ENCODE results near the gene RER1. TPM values are rescaled to one million over a fixed set of nuclear protein-coding genes. Genes with fewer than 3 reads are reported as not detected.
"Not testable (repeated sequence)": the region's sequence is repeated elsewhere in the genome, so short reads cannot be mapped to it uniquely, and the experiment has no call there.

RER1 gene
- total RNA-seq, 2 donors from 2014 or later: 114 TPM

DNA sequence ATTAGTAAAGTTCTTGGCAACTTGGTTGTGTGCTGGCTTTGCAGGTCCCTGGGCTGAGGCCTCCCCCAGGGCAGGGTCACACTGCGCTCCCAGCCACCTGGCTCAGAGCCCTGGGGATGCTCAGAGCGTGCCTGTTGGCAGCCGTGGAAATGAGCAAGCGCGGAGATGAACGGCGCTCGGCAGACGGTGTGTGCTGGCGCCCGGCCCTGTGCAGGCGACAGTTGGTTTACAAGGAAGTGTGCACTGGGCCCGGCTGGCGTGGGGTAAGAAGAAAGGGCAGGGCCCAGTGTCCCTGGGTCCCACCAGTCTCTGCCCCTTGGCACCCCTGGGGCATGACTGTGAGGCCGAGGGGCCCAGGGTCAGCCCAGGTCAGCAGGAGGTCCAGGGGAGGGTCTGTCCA lies 46.4 kb downstream of the RER1 start:
- TF ChIP-seq CTCF (conservative IDR thresholded peaks at IDR 0.05): no peak
- peaks cover 19% of the 10 kb centered on the region for H3K27me3 ChIP-seq (ENCODE audit: control insufficient read depth, insufficient read depth, low read length, poor library complexity, severe bottlenecking)
- Mint-ChIP-seq H3K4me3 (no peak overlapping the region), H3K9me3 (no peaks in the 10 kb centered on the region), H3K4me1 (no peaks in the 10 kb centered on the region), H3K27ac (no peak overlapping the region), H3K36me3 (ENCODE audit: low read depth) (no peaks in the 10 kb centered on the region), H3K27me3 (ENCODE audit: insufficient read depth) (peaks cover 21% of the 10 kb centered on the region)
- H3K9me3 ChIP-seq (ENCODE audit: control insufficient read depth, low read length): no peaks in the 10 kb centered on the region
- H3K27ac ChIP-seq (ENCODE audit: low read depth, low read length): no peak overlapping the region
- H3K4me3 ChIP-seq (ENCODE audit: low read length): no peak overlapping the region
- H3K36me3 ChIP-seq (ENCODE audit: control insufficient read depth, insufficient read depth, low read length): no peaks in the 10 kb centered on the region
- DNase-seq: no peak
- 90 to 95% methylated on average over 11 to 15 of the region's 15 CpGs for WGBS, 2 experiments (ENCODE audit: insufficient coverage in 1 of 2, insufficient read length in 1 of 2)
- no peak overlapping the region for H3K9ac ChIP-seq (ENCODE audit: extremely low read depth, low read length, poor library complexity, severe bottlenecking)
- no peaks in the 10 kb centered on the region for H3K4me1 ChIP-seq (ENCODE audit: control insufficient read depth, insufficient read depth, low read length)

DNA sequence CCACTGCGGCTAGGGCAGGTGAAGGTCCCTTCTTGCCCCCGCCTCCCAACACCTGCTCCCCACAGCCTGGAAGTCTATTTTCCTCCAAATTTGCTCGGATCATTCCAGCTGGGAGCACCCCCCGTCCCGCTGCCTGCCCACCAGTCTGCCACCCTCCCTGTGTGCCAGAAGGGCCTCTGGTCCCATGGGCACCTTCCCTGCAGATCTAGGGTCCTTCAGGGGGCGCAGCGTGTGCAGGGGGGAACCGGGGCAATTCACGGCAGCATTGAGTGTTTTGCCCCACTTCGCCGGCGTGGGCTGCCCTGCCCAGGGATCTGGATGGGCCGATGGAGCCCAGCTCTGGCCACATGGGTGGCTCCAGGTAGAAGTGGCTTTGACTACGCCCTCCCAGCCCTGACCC lies 47.0 kb downstream of the RER1 start:
- Histone ChIP-seq H3K36me3 (ENCODE audit: control insufficient read depth, insufficient read depth, low read length) (no peaks in the 10 kb centered on the region), H3K4me3 (ENCODE audit: low read length) (no peak overlapping the region), H3K4me1 (ENCODE audit: control insufficient read depth, insufficient read depth, low read length) (no peaks in the 10 kb centered on the region), H3K9me3 (ENCODE audit: control insufficient read depth, low read length) (no peaks in the 10 kb centered on the region), H3K27me3 (ENCODE audit: control insufficient read depth, insufficient read depth, low read length, poor library complexity, severe bottlenecking) (peaks cover 24% of the 10 kb centered on the region), H3K9ac (ENCODE audit: extremely low read depth, low read length, poor library complexity, severe bottlenecking) (no peak overlapping the region), H3K27ac (ENCODE audit: low read depth, low read length) (no peak overlapping the region)
- no peak overlapping the region for H3K4me3 Mint-ChIP-seq
- no peak for TF ChIP-seq CTCF (conservative IDR thresholded peaks at IDR 0.05)
- no peaks in the 10 kb centered on the region for H3K9me3 Mint-ChIP-seq
- H3K4me1 Mint-ChIP-seq: no peaks in the 10 kb centered on the region
- WGBS, 2 experiments (ENCODE audit: insufficient coverage in 1 of 2, insufficient read length in 1 of 2): 87 to 92% methylated on average over 12 to 14 of the region's 14 CpGs
- no peaks in the 10 kb centered on the region for H3K36me3 Mint-ChIP-seq (ENCODE audit: low read depth)
- H3K27ac Mint-ChIP-seq: no peak overlapping the region
- DNase-seq: no peak
- peaks cover 23% of the 10 kb centered on the region for H3K27me3 Mint-ChIP-seq (ENCODE audit: insufficient read depth)

DNA sequence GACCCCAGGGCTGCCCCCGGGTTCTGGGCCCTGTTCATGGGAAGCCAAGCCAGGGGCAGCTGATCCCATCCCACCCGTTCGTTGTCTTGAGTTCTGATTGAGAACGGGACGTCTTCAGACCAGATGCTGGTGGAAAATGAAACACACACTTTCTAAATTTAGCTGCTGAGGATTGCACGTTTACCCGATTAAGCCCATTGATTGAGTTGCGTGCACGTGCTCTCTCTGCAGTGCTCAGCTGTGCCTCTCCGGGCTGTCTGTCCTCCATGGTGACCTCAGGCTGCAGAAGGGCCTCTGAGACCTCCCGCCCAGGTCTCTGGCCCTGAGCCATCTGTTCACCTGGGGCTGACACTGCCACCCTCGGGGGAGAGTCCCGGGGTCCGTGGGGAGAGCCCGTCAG lies 47.7 kb downstream of the RER1 start:
- no peak overlapping the region for H3K27ac ChIP-seq (ENCODE audit: low read depth, low read length)
- Mint-ChIP-seq H3K9me3 (no peaks in the 10 kb centered on the region), H3K27me3 (ENCODE audit: insufficient read depth) (peaks cover 27% of the 10 kb centered on the region), H3K36me3 (ENCODE audit: low read depth) (no peaks in the 10 kb centered on the region), H3K4me3 (no peak overlapping the region), H3K27ac (no peak overlapping the region), H3K4me1 (no peaks in the 10 kb centered on the region)
- no peak for DNase-seq
- H3K9ac ChIP-seq (ENCODE audit: extremely low read depth, low read length, poor library complexity, severe bottlenecking): no peak overlapping the region
- no peaks in the 10 kb centered on the region for H3K36me3 ChIP-seq (ENCODE audit: control insufficient read depth, insufficient read depth, low read length)
- no peaks in the 10 kb centered on the region for H3K9me3 ChIP-seq (ENCODE audit: control insufficient read depth, low read length)
- TF ChIP-seq CTCF (conservative IDR thresholded peaks at IDR 0.05): no peak
- peaks cover 29% of the 10 kb centered on the region for H3K27me3 ChIP-seq (ENCODE audit: control insufficient read depth, insufficient read depth, low read length, poor library complexity, severe bottlenecking)
- no peaks in the 10 kb centered on the region for H3K4me1 ChIP-seq (ENCODE audit: control insufficient read depth, insufficient read depth, low read length)
- H3K4me3 ChIP-seq (ENCODE audit: low read length): no peak overlapping the region
- WGBS, 2 experiments (ENCODE audit: insufficient coverage in 1 of 2, insufficient read length in 1 of 2): 89 to 90% methylated on average over 15 of the region's 15 CpGs

DNA sequence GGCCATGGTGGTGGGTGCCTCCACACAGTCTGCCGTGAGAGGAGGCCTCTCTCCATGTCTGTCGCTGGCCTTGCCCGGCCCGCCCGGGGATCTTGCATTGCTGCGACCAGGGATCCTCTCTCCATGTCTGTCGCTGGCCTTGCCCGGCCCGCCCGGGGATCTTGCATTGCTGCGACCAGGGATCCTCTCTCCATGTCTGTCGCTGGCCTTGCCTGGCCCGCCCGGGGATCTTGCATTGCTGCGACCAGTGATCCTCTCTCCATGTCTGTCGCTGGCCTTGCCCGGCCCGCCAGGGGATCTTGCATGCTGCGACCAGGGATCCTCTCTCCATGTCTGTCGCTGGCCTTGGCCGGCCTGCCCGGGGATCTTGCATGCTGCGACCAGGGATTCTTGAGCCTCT lies 48.7 kb downstream of the RER1 start:
- not testable (repeated sequence) for H3K9me3 Mint-ChIP-seq; H3K4me3 ChIP-seq (ENCODE audit: low read length); H3K27ac ChIP-seq (ENCODE audit: low read depth, low read length); H3K27ac Mint-ChIP-seq; H3K4me1 ChIP-seq (ENCODE audit: control insufficient read depth, insufficient read depth, low read length); DNase-seq; H3K36me3 Mint-ChIP-seq (ENCODE audit: low read depth); H3K36me3 ChIP-seq (ENCODE audit: control insufficient read depth, insufficient read depth, low read length); H3K9me3 ChIP-seq (ENCODE audit: control insufficient read depth, low read length); H3K9ac ChIP-seq (ENCODE audit: extremely low read depth, low read length, poor library complexity, severe bottlenecking); H3K4me3 Mint-ChIP-seq; H3K4me1 Mint-ChIP-seq
- H3K27me3 ChIP-seq (ENCODE audit: control insufficient read depth, insufficient read depth, low read length, poor library complexity, severe bottlenecking): peaks cover 39% of the 10 kb centered on the region
- WGBS, 2 experiments (ENCODE audit: insufficient coverage in 1 of 2, insufficient read length in 1 of 2): 90 to 91% methylated on average over 19 to 23 of the region's 23 CpGs
- H3K27me3 Mint-ChIP-seq (ENCODE audit: insufficient read depth): peaks cover 37% of the 10 kb centered on the region
